ENCODE data around the gene VSTM5.

DNA sequence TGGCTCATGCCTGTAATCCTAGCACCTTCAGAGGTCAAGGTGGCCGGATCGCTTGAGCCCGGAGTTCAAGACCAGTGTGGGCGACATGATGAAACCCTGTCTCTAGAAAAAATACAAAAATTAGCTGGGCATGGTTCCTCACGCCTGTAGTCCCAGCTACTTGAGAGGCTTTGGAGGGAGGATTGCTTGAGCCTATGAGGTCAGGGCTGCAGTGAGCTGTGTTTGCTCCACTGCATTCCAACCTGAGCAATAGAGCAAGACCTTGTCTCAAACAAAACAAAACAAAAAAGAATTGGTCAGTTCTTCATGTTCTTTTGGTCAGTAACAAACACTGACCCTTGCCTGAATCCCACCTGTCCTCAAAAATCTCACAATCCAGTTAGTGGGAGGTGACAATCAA lies 36.7 kb upstream of the VSTM5 start:
- TF ChIP-seq SRF (IDR thresholded peaks at IDR 0.05; ENCODE audit: low read depth, low read length), result no peak
- TF ChIP-seq, protein P1, sequence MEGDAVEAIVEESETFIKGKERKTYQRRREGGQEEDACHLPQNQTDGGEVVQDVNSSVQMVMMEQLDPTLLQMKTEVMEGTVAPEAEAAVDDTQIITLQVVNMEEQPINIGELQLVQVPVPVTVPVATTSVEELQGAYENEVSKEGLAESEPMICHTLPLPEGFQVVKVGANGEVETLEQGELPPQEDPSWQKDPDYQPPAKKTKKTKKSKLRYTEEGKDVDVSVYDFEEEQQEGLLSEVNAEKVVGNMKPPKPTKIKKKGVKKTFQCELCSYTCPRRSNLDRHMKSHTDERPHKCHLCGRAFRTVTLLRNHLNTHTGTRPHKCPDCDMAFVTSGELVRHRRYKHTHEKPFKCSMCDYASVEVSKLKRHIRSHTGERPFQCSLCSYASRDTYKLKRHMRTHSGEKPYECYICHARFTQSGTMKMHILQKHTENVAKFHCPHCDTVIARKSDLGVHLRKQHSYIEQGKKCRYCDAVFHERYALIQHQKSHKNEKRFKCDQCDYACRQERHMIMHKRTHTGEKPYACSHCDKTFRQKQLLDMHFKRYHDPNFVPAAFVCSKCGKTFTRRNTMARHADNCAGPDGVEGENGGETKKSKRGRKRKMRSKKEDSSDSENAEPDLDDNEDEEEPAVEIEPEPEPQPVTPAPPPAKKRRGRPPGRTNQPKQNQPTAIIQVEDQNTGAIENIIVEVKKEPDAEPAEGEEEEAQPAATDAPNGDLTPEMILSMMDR (IDR thresholded peaks at IDR 0.05; ENCODE audit: control extremely low read depth in 1 of 3, insufficient read depth in 1 of 3, low read depth in 1 of 3, low read length in 3 of 3), result no peak
